ENCODE results near the gene LRMDA. TPM values are rescaled to one million over a fixed set of nuclear protein-coding genes. Genes with fewer than 3 reads are reported as not detected.
"Not testable (repeated sequence)": the region's sequence is repeated elsewhere in the genome, so short reads cannot be mapped to it uniquely, and the experiment has no call there.

The LRMDA gene
- total RNA-seq, 1 donor from 2014 or later = 19.4 TPM

DNA sequence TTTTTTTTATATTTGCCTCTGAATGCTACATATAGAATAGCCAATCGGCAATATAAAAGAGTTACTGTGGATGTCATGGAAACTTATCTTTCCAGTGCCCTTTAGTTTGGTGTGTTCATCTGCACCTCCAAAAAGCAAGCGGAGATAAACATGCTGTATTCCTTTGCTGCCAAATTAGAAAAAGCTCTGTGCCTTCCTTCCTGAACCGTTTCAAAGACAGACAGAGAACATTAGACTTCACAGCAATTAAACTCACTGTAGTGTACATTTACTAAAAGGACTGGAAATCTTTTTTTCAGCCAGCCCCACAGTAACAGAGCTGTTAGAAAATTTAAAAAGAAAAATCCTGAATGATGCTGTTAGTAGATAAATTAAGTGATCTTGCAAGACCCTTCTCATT is 707.5 kb downstream of the LRMDA start:
- H3K4me3 Mint-ChIP-seq (ENCODE audit: unreplicated experiment) = no peak overlapping the region
- DNase-seq (ENCODE audit: low spot score) = no peak
- no peaks in the 10 kb centered on the region for H3K36me3 Mint-ChIP-seq (ENCODE audit: low read depth, unreplicated experiment)
- peaks cover 3% of the 10 kb centered on the region for H3K4me1 Mint-ChIP-seq (ENCODE audit: unreplicated experiment)
- H3K27ac Mint-ChIP-seq (ENCODE audit: unreplicated experiment) = no peak overlapping the region
- no peaks in the 10 kb centered on the region for H3K27me3 Mint-ChIP-seq (ENCODE audit: unreplicated experiment)
- H3K9me3 Mint-ChIP-seq (ENCODE audit: unreplicated experiment) = no peaks in the 10 kb centered on the region
- TF ChIP-seq, protein P1, sequence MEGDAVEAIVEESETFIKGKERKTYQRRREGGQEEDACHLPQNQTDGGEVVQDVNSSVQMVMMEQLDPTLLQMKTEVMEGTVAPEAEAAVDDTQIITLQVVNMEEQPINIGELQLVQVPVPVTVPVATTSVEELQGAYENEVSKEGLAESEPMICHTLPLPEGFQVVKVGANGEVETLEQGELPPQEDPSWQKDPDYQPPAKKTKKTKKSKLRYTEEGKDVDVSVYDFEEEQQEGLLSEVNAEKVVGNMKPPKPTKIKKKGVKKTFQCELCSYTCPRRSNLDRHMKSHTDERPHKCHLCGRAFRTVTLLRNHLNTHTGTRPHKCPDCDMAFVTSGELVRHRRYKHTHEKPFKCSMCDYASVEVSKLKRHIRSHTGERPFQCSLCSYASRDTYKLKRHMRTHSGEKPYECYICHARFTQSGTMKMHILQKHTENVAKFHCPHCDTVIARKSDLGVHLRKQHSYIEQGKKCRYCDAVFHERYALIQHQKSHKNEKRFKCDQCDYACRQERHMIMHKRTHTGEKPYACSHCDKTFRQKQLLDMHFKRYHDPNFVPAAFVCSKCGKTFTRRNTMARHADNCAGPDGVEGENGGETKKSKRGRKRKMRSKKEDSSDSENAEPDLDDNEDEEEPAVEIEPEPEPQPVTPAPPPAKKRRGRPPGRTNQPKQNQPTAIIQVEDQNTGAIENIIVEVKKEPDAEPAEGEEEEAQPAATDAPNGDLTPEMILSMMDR (IDR thresholded peaks at IDR 0.05; ENCODE audit: unreplicated experiment) = no peak

DNA sequence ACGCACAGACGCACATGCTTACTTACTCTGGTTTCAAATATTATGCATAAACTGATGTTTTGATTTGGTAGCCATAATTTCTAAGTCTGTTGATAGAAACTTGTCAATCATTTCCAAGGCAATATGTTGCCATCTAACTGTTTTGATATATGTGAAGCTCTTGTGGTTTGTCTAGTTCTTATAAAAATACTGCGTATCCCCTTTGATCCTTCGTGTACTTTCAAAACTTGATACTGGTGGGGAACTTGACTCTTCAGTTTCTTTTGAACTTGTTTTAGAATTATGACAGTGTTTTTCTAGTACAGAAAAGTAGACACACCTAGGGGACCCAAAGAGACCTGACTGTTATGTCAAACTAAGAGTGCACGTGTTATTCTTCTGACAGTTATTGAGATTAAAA is 708.0 kb downstream of the LRMDA start:
- Mint-ChIP-seq H3K27ac (ENCODE audit: unreplicated experiment) (no peak overlapping the region), H3K27me3 (ENCODE audit: unreplicated experiment) (no peaks in the 10 kb centered on the region)
- TF ChIP-seq, protein P1 (IDR thresholded peaks at IDR 0.05; ENCODE audit: unreplicated experiment) = no peak

DNA sequence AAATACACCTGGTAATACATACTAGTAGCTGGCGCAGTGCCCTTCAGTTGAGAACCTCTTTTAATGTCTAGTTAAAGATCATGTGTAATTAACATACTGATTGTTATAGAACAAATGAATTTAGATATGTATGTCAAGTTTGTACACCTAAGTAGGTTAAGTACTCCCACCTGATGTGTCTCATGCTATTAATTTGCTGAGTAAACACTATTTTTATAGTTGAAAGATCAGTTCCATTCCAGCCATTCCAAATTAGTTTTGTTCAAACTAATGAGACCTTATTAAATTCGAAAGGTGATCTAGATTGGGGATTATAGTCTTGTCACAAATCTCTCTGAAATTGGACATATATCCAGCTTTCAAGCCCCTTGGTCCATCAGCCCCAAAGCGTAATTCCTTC is 710.0 kb downstream of the LRMDA start:
- no peaks in the 10 kb centered on the region for H3K9me3 Mint-ChIP-seq (ENCODE audit: unreplicated experiment)
- peaks cover 3% of the 10 kb centered on the region for H3K4me1 Mint-ChIP-seq (ENCODE audit: unreplicated experiment)
- H3K36me3 Mint-ChIP-seq (ENCODE audit: low read depth, unreplicated experiment) = no peaks in the 10 kb centered on the region
- TF ChIP-seq, protein P1 (IDR thresholded peaks at IDR 0.05; ENCODE audit: unreplicated experiment) = no peak
- H3K27me3 Mint-ChIP-seq (ENCODE audit: unreplicated experiment) = no peaks in the 10 kb centered on the region
- DNase-seq (ENCODE audit: low spot score) = no peak
- no peak overlapping the region for H3K27ac Mint-ChIP-seq (ENCODE audit: unreplicated experiment)
- no peak overlapping the region for H3K4me3 Mint-ChIP-seq (ENCODE audit: unreplicated experiment)

More for the DNA sequence above, 708.0 kb downstream of the LRMDA start:
- no peaks in the 10 kb centered on the region for H3K36me3 Mint-ChIP-seq (ENCODE audit: low read depth, unreplicated experiment)
- H3K9me3 Mint-ChIP-seq (ENCODE audit: unreplicated experiment) = no peaks in the 10 kb centered on the region
- H3K4me1 Mint-ChIP-seq (ENCODE audit: unreplicated experiment) = peaks cover 3% of the 10 kb centered on the region
- no peak overlapping the region for H3K4me3 Mint-ChIP-seq (ENCODE audit: unreplicated experiment)
- DNase-seq (ENCODE audit: low spot score) = no peak

DNA sequence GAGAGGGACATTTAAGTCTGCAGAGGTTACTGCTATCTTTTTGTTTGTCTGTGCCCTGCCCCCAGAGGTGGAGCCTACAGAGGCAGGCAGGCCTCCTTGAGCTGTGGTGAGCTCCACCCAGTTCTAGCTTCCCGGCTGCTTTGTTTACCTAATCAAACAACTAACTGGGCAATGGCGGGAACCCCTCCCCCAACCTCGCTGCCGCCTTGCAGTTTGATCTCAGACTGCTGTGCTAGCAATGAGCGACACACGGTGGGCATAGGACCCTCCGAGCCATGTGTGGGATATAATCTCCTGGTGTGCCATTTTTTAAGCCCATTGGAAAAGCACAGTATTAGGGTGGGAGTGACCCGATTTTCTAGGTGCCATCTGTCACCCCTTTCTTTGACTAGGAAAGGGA is 716.8 kb downstream of the LRMDA start:
- H3K9me3 Mint-ChIP-seq (ENCODE audit: unreplicated experiment); H3K36me3 Mint-ChIP-seq (ENCODE audit: low read depth, unreplicated experiment); H3K4me1 Mint-ChIP-seq (ENCODE audit: unreplicated experiment); H3K4me3 Mint-ChIP-seq (ENCODE audit: unreplicated experiment); DNase-seq (ENCODE audit: low spot score); H3K27ac Mint-ChIP-seq (ENCODE audit: unreplicated experiment); H3K27me3 Mint-ChIP-seq (ENCODE audit: unreplicated experiment): not testable (repeated sequence)

DNA sequence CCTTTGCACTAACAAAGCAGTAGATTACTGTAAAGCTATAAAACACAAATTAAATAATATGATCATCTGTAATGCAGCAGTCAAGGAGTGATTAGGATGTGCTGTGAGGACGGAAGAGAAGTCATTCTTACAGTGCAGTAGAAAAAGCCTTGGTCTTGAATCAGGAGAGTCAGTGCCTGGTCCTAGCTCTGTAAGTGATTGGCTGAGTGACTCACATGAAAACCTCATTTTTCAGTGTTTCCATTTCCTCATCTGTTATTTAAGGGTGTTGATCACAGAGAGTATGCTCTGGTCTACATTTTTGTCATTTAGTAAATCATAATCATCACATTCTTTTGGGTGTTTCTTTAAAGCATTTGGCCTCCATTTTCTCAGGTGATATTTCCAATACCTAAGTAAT is 717.8 kb downstream of the LRMDA start:
- no peaks in the 10 kb centered on the region for H3K9me3 Mint-ChIP-seq (ENCODE audit: unreplicated experiment)
- peaks cover 7% of the 10 kb centered on the region for H3K36me3 Mint-ChIP-seq (ENCODE audit: low read depth, unreplicated experiment)
- H3K27me3 Mint-ChIP-seq (ENCODE audit: unreplicated experiment) = no peaks in the 10 kb centered on the region
- no peak for DNase-seq (ENCODE audit: low spot score)
- TF ChIP-seq, protein P1 (IDR thresholded peaks at IDR 0.05; ENCODE audit: unreplicated experiment) = no peak
- peaks cover 7% of the 10 kb centered on the region for H3K4me1 Mint-ChIP-seq (ENCODE audit: unreplicated experiment)
- H3K27ac Mint-ChIP-seq (ENCODE audit: unreplicated experiment) = no peak overlapping the region
- no peak overlapping the region for H3K4me3 Mint-ChIP-seq (ENCODE audit: unreplicated experiment)
